Chondrocyte (in vitro differentiated cells): ENCODE data around the gene TBC1D22B. TPM values are rescaled to one million over a fixed set of nuclear protein-coding genes. Genes with fewer than 3 reads are reported as not detected.
"Not testable (repeated sequence)": the region's sequence is repeated elsewhere in the genome, so short reads cannot be mapped to it uniquely, and the experiment has no call there.

Experiments
- DNase-seq: peaks from one replicate; pipeline ENCODE4 v3.0.0; 2021; ENCODE audit warnings: mixed read lengths, low spot score
- H3K27ac Mint-ChIP-seq: one replicate; pipeline ENCODE4 v1.8.0; 2021; ENCODE audit warnings: mild to moderate bottlenecking, moderate library complexity, mixed read lengths; ENCODE audit not compliant: unreplicated experiment
- H3K27me3 Mint-ChIP-seq: 2 replicates; pipeline ENCODE4 v1.8.0; 2021; ENCODE audit warnings: low read depth, mixed read lengths
- H3K36me3 Mint-ChIP-seq: 2 replicates; pipeline ENCODE4 v1.8.0; 2021; ENCODE audit warnings: low read depth, mixed read lengths
- H3K4me1 Mint-ChIP-seq: 2 replicates; pipeline ENCODE4 v1.8.0; 2021; ENCODE audit warnings: low read depth, mild to moderate bottlenecking, mixed read lengths
- H3K4me3 Mint-ChIP-seq: one replicate; pipeline ENCODE4 v1.8.0; 2021; ENCODE audit warnings: mild to moderate bottlenecking, moderate library complexity, mixed read lengths; ENCODE audit not compliant: unreplicated experiment
- H3K9me3 Mint-ChIP-seq: 2 replicates; pipeline ENCODE4 v1.8.0; 2021; ENCODE audit warnings: low read depth, mixed read lengths
- CTCF ChIP-seq: fragments of 200-600 bp; sonication (generic); IDR thresholded peaks from 2 replicates; pipeline ENCODE4 v1.5.0; 2021; ENCODE audit warnings: antibody characterized with exemption, mild to moderate bottlenecking, moderate library complexity
- total RNA-seq: library from RNA; stranded (reverse); gene quantifications from 3 replicates; pipeline ENCODE4 v1.2.1, GENCODE V29; 2021

Gene TBC1D22B
- total RNA-seq, 1 donor from 2014 or later: 11.5 TPM

- Mint-ChIP-seq H3K27me3 (no peaks in the 10 kb centered on the region), H3K9me3 (no peaks in the 10 kb centered on the region), H3K4me3 (no peak overlapping the region), H3K27ac (no peak overlapping the region), H3K36me3 (peaks cover 1% of the 10 kb centered on the region), H3K4me1 (peaks cover 8% of the 10 kb centered on the region)
- DNase-seq: no peak
- TF ChIP-seq CTCF: no peak
Measured at GRCh38 chr6:37343248-37343647, 85.7 kb downstream of the TBC1D22B start.

- no peaks in the 10 kb centered on the region for H3K27me3 Mint-ChIP-seq
- H3K27ac Mint-ChIP-seq: no peak overlapping the region
- no peak for TF ChIP-seq CTCF
- H3K4me3 Mint-ChIP-seq: no peak overlapping the region
- H3K36me3 Mint-ChIP-seq: peaks cover 1% of the 10 kb centered on the region
- peaks cover 8% of the 10 kb centered on the region for H3K4me1 Mint-ChIP-seq
- no peaks in the 10 kb centered on the region for H3K9me3 Mint-ChIP-seq
- DNase-seq: no peak
Measured at GRCh38 chr6:37344308-37344707, 86.7 kb downstream of the TBC1D22B start.

- H3K36me3 Mint-ChIP-seq, H3K4me3 Mint-ChIP-seq, H3K9me3 Mint-ChIP-seq, DNase-seq, H3K4me1 Mint-ChIP-seq, H3K27me3 Mint-ChIP-seq, H3K27ac Mint-ChIP-seq: not testable (repeated sequence)
Measured at GRCh38 chr6:37345804-37346203, 88.2 kb downstream of the TBC1D22B start.

GRCh38 chr6:37347177-37347576, 89.6 kb downstream of the TBC1D22B start:
- H3K27ac Mint-ChIP-seq: no peak overlapping the region
- no peak overlapping the region for H3K4me3 Mint-ChIP-seq
- H3K36me3 Mint-ChIP-seq: no peaks in the 10 kb centered on the region
- no peaks in the 10 kb centered on the region for H3K9me3 Mint-ChIP-seq
- no peak for TF ChIP-seq CTCF
- H3K27me3 Mint-ChIP-seq: no peaks in the 10 kb centered on the region
- no peak for DNase-seq
- H3K4me1 Mint-ChIP-seq: peaks cover 8% of the 10 kb centered on the region

GRCh38 chr6:37347670-37348111, 90.1 kb downstream of the TBC1D22B start:
- Mint-ChIP-seq H3K4me1 (peaks cover 8% of the 10 kb centered on the region), H3K9me3 (no peaks in the 10 kb centered on the region), H3K4me3 (no peak overlapping the region), H3K27ac (no peak overlapping the region), H3K27me3 (no peaks in the 10 kb centered on the region), H3K36me3 (no peaks in the 10 kb centered on the region)
- TF ChIP-seq CTCF: no peak
- DNase-seq: no peak

GRCh38 chr6:37351027-37351426, 93.5 kb downstream of the TBC1D22B start:
- Mint-ChIP-seq H3K9me3 (no peaks in the 10 kb centered on the region), H3K36me3 (no peaks in the 10 kb centered on the region), H3K27ac (no peak overlapping the region), H3K4me3 (no peak overlapping the region), H3K4me1 (peaks cover 26% of the 10 kb centered on the region), H3K27me3 (no peaks in the 10 kb centered on the region)
- DNase-seq: no peak
- TF ChIP-seq CTCF: no peak
